ENCODE measurements around the gene RNU6-1. TPM values are rescaled to one million over a fixed set of nuclear protein-coding genes. Genes with fewer than 3 reads are reported as not detected.
A peak's percentile ranks its signal among the peaks of the same experiment; 100 is the strongest.

RNU6-1 gene
- total and polyA plus RNA-seq, 8 donors, result not detected

DNA sequence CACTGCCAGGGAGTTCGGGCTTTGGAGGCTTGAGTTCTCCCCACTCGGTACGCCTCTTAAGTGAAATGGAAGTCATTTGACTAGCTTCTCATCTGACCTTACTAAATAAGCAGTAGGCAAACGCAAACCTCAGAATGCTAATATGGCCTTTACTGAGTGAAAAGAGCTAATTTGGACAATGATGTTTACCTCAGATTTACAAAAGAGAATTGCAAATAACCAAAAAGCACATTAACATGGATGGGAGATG lies 1.6 kb upstream of the RNU6-1 start:
- Histone ChIP-seq H3K4me1 (peaks cover 0 to 14% (median 4%) of the 10 kb centered on the region in 3 donors), H3K27ac (peak overlapping the region in 1 of 4 donors; percentile 99)

GRCh38 chr15:67840749-67841512 lies 1.1 kb upstream of the RNU6-1 start:
- peak in 4 of 6 donors; percentile 31 to 77 (median 54) for DNase-seq
- H3K9me3 ChIP-seq, result no peaks in the 10 kb centered on the region
- H3K4me1 ChIP-seq, result peaks cover 0 to 14% (median 4%) of the 10 kb centered on the region in 3 donors
- WGBS, 2 donors, result 3 to 5% methylated on average over 17 of the region's 17 CpGs
- no peaks in the 10 kb centered on the region for H3K27me3 ChIP-seq
- H3K27ac ChIP-seq, result peak overlapping the region; percentile 91 to 99 (median 96)
- intact Hi-C loops (cut with DNase I), result no loop called here
- peak; percentile 13 to 37 (median 26) for ATAC-seq
- TF ChIP-seq, protein P1, sequence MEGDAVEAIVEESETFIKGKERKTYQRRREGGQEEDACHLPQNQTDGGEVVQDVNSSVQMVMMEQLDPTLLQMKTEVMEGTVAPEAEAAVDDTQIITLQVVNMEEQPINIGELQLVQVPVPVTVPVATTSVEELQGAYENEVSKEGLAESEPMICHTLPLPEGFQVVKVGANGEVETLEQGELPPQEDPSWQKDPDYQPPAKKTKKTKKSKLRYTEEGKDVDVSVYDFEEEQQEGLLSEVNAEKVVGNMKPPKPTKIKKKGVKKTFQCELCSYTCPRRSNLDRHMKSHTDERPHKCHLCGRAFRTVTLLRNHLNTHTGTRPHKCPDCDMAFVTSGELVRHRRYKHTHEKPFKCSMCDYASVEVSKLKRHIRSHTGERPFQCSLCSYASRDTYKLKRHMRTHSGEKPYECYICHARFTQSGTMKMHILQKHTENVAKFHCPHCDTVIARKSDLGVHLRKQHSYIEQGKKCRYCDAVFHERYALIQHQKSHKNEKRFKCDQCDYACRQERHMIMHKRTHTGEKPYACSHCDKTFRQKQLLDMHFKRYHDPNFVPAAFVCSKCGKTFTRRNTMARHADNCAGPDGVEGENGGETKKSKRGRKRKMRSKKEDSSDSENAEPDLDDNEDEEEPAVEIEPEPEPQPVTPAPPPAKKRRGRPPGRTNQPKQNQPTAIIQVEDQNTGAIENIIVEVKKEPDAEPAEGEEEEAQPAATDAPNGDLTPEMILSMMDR (IDR thresholded peaks at IDR 0.05), result no peak
- no peak for FAIRE-seq
- no peaks in the 10 kb centered on the region for H3K36me3 ChIP-seq
- peak overlapping the region; percentile 82 to 95 (median 93) for H3K4me3 ChIP-seq

More for the DNA sequence above, 1.6 kb upstream of the RNU6-1 start:
- 29 to 41% methylated on average over 4 of the region's 4 CpGs for WGBS, 2 donors
- Histone ChIP-seq H3K9me3 (no peaks in the 10 kb centered on the region), H3K36me3 (no peaks in the 10 kb centered on the region), H3K4me3 (peak overlapping the region in 2 of 4 donors; percentile 92 to 95), H3K27me3 (no peaks in the 10 kb centered on the region)
- TF ChIP-seq, protein P1 (IDR thresholded peaks at IDR 0.05), result no peak
- ATAC-seq (no peak), DNase-seq (no peak), FAIRE-seq (no peak)
- intact Hi-C loops (cut with DNase I), result no loop called here

DNA sequence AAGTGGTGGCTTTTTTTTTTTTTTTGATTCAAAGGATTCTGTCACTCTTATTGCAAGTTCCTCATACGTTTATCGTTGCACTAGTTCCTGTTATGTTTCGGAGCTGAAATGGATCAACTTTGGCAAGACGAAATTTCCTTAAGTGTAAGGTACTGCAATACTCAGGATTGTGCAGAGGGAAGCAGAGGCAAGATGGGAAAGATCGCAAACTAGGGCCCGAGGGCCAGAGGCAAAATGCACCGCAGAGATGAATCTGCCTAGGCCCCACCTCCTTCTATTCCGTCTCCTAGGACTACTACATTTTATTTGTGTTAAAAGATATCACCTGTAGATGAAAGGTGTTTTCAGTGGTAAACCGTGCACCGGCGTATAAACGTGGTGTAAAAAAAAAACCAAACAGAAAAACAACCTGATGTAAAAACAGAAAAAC lies 331 bp downstream of the RNU6-1 start:
- H3K36me3 ChIP-seq, result no peaks in the 10 kb centered on the region
- no peak for FAIRE-seq
- H3K4me1 ChIP-seq, result peaks cover 0 to 19% (median 4%) of the 10 kb centered on the region in 3 donors
- DNase-seq, result peak in 1 of 6 donors; percentile 23
- peak overlapping the region; percentile 13 to 99 (median 96) for H3K27ac ChIP-seq
- peak; percentile 19 to 29 (median 24) for ATAC-seq
- TF ChIP-seq, protein P1 (IDR thresholded peaks at IDR 0.05), result no peak
- no peaks in the 10 kb centered on the region for H3K27me3 ChIP-seq
- no peaks in the 10 kb centered on the region for H3K9me3 ChIP-seq
- intact Hi-C loops (cut with DNase I), result loop anchor here in 2 of 3 donors (5.0 to 10.0 kb wide), 2 partner anchors 375 to 892 kb away; no protein-coding TSS in a partner anchor
- peak overlapping the region in 2 of 4 donors; percentile 92 to 95 for H3K4me3 ChIP-seq
- 5 to 7% methylated on average over 12 of the region's 12 CpGs for WGBS, 2 donors

GRCh38 chr15:67838789-67839332 lies 984 bp downstream of the RNU6-1 start:
- Histone ChIP-seq H3K36me3 (no peaks in the 10 kb centered on the region), H3K4me3 (peak overlapping the region in 2 of 4 donors; percentile 92 to 95), H3K9me3 (no peaks in the 10 kb centered on the region), H3K4me1 (peaks cover 0 to 19% (median 8%) of the 10 kb centered on the region in 3 donors), H3K27me3 (peaks cover 0 to under 1% (median 0%) of the 10 kb centered on the region in 4 donors), H3K27ac (peak overlapping the region; percentile 13 to 99 (median 60))
- intact Hi-C loops (cut with DNase I), result loop anchor here in 2 of 3 donors (5.0 to 10.0 kb wide), 2 partner anchors 374 to 892 kb away; no protein-coding TSS in a partner anchor
- FAIRE-seq (no peak), DNase-seq (peak; percentile 58 to 87 (median 72)), ATAC-seq (peak; percentile 38 to 52 (median 44))
- 26 to 27% methylated on average over 25 of the region's 25 CpGs for WGBS, 2 donors
- TF ChIP-seq, protein P1 (IDR thresholded peaks at IDR 0.05), result no peak
